Epithelial cell of proximal tubule (primary cell): ENCODE results near the gene CMPK2. TPM values are rescaled to one million over a fixed set of nuclear protein-coding genes. Genes with fewer than 3 reads are reported as not detected.

Source experiments
- DNase-seq: peaks from one replicate; pipeline ENCODE4 v3.0.0-alpha.2; 2011; ENCODE audit warnings: low read depth
- H3K4me3 ChIP-seq: 2 replicates; pipeline ENCODE4 v1.5.1; 2011; ENCODE audit warnings: low read depth, mild to moderate bottlenecking, low read length
- total RNA-seq: library from RNA; depleted of rRNA; stranded (reverse); fragments of >200 nt; gene quantifications from 2 replicates; pipeline ENCODE4 v1.2.3, GENCODE V29; 2015
- TF ChIP-seq, protein P1 (sequence below): conservative IDR thresholded peaks from 2 replicates; pipeline ENCODE4 v1.5.1; 2012; ENCODE audit warnings: low read depth, mild to moderate bottlenecking, low read length

Gene CMPK2
- total RNA-seq, 1 donor from 2014 or later, result 4.6 TPM

DNA sequence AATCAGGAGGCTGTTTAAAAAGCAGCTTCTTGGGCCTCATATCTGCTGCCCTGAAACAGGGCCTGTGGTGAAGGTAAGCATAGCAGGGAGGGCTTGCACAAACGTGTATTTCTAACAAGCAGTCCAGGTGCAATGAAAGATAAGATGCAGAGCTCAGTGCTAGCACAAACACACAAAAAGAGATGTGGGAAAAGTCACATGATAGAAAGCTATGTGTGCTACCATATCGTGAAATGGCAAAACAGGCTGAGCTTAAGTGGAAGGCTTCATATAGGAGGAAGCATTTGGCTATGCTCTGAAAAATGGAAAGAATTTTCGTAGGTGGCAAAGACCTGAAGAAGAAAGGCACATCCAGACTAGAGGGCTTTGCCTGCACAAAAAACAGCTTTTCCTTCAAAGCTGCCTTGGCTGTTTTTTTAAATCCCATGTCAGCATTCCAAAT, 22.1 kb upstream of the CMPK2 start:
- no peak for DNase-seq
- TF ChIP-seq, protein P1, sequence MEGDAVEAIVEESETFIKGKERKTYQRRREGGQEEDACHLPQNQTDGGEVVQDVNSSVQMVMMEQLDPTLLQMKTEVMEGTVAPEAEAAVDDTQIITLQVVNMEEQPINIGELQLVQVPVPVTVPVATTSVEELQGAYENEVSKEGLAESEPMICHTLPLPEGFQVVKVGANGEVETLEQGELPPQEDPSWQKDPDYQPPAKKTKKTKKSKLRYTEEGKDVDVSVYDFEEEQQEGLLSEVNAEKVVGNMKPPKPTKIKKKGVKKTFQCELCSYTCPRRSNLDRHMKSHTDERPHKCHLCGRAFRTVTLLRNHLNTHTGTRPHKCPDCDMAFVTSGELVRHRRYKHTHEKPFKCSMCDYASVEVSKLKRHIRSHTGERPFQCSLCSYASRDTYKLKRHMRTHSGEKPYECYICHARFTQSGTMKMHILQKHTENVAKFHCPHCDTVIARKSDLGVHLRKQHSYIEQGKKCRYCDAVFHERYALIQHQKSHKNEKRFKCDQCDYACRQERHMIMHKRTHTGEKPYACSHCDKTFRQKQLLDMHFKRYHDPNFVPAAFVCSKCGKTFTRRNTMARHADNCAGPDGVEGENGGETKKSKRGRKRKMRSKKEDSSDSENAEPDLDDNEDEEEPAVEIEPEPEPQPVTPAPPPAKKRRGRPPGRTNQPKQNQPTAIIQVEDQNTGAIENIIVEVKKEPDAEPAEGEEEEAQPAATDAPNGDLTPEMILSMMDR, result no peak
- H3K4me3 ChIP-seq, result no peak overlapping the region

- DNase-seq, result no peak
- TF ChIP-seq, protein P1, result no peak
- H3K4me3 ChIP-seq, result no peak overlapping the region
Measured at GRCh38 chr2:6885968-6886367, 20.3 kb upstream of the CMPK2 start.

- TF ChIP-seq, protein P1, result no peak
- DNase-seq, result no peak
- H3K4me3 ChIP-seq, result no peak overlapping the region
Measured at GRCh38 chr2:6885551-6885950, 19.8 kb upstream of the CMPK2 start.

- H3K4me3 ChIP-seq, result no peak overlapping the region
- DNase-seq, result no peak
- TF ChIP-seq, protein P1, result no peak
Measured at GRCh38 chr2:6883448-6884122, 17.9 kb upstream of the CMPK2 start.

DNA sequence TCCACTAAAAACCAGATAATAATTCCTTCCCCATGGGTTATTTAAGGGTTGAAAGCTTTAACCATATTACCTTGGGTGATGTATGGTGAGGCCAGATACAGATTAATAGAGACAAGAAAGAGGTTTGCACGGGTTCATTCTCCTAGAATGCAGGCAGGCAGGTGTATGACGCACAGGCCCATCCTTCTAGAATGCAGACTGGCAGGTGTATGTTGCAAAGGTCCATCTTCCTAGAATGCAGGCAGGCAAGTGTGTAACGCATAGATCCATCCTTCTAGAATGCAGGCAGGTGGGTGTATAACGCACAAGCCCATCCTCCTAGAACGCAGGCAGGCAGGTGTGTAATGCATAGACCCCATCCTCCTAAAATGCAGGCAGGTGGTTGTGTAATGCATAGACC, 15.8 kb upstream of the CMPK2 start:
- TF ChIP-seq, protein P1, result no peak
- DNase-seq, result no peak
- H3K4me3 ChIP-seq, result no peak overlapping the region

DNA sequence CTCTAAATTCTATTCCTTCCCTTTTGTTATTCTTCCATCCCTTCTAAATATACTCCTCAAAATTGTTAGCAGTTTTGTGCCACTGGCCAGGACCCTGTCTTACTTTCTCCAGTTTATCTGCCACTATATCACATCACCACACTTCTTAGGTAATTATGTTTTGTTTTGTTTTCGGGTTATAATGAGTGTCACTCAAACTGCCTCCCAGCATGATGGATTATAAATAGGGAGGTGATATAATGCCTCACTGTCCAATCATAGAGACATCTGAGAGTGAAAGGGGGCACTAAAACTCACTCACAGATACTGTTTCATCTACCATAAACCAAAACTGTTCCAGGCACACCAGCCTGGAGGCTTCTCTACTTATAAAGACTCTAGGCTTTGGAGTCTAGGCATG, 15.3 kb upstream of the CMPK2 start:
- H3K4me3 ChIP-seq, result no peak overlapping the region
- DNase-seq, result no peak
- TF ChIP-seq, protein P1, result no peak

GRCh38 chr2:6880200-6880733, 14.6 kb upstream of the CMPK2 start:
- DNase-seq, result no peak
- TF ChIP-seq, protein P1, result no peak
- H3K4me3 ChIP-seq, result no peak overlapping the region
